Inflammatory macrophage (primary cell): ENCODE data around the gene INVS.

Experiments used
- DNase-seq, 2 donors: peaks; one replicate each; pipeline ENCODE4 v3.0.0-alpha.2; 2020 to 2022

INVS gene

DNA sequence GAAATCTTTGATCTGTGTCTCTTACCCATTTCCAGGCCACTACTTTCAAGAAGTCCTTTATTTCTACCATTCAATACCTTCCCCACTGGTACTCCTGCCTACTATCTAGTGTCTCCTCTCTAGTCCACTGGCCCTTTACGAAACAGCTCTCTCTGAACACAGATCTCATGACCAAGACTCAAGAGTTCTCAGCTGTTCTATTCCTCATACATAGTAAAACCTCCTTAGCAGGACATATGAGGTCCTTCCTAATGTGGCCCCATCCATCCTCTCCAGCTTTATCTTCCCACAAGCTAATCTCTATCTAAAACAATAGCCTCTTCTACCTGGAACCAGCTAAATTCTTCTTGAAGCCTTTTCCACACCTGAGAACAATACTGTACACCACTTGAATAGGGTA lies 251.1 kb downstream of the INVS start:
- peak; percentile 32 to 39 for DNase-seq
